Measurements from ENCODE around the gene SMARCA4.

GRCh38 chr19:11044431-11044830 is 83.6 kb downstream of the SMARCA4 start:
- no peak for TF ChIP-seq BHLHE40 (IDR thresholded peaks at IDR 0.05; ENCODE audit: borderline replicate concordance)
- TF ChIP-seq HDGF (IDR thresholded peaks at IDR 0.05; ENCODE audit: borderline replicate concordance), result no peak
- no peak for TF ChIP-seq ARNT (IDR thresholded peaks at IDR 0.05)
- no peak for TF ChIP-seq SP1 (IDR thresholded peaks at IDR 0.05)
- no peak for TF ChIP-seq ELF4 (IDR thresholded peaks at IDR 0.05)
- no peak for TF ChIP-seq FOXK2 (IDR thresholded peaks at IDR 0.05)
- TF ChIP-seq NFRKB (IDR thresholded peaks at IDR 0.05), result no peak
- no peak for TF ChIP-seq PKNOX1 (IDR thresholded peaks at IDR 0.05)
